GM18861 (cell line): ENCODE results near the gene CPED1.
"Not testable (repeated sequence)": the region's sequence is repeated elsewhere in the genome, so short reads cannot be mapped to it uniquely, and the experiment has no call there.

Experiments used
- ATAC-seq: cut with Tn5 transposase; IDR thresholded peaks from one replicate; pipeline ENCODE4 v1.9.1; 2021; ENCODE audit not compliant: unreplicated experiment

The CPED1 gene

GRCh38 chr7:121016966-121017365, 28.5 kb downstream of the CPED1 start:
- no peak for ATAC-seq

GRCh38 chr7:121017586-121017985, 29.1 kb downstream of the CPED1 start:
- ATAC-seq, result no peak

DNA sequence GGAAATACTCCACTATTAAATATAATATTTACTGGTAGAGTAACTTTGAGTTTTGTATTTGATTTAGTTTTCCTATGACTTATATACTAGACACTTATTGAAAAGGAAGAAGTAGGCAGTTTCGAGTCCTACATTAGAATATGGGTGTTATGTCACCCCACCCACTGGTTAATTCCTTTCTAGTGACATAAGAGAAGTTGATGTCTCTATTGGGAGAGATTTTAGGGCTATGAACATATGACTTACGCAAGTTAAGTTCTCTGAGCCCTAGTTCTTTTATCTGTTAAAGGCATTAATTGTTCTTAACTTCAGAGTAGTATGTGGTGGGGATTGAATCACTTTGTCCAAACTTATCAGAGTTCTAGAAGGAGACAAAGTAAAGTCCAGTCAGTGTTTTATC, 30.5 kb downstream of the CPED1 start:
- ATAC-seq, result no peak

GRCh38 chr7:121020249-121020988, 31.9 kb downstream of the CPED1 start:
- no peak for ATAC-seq

- ATAC-seq, result no peak
Observed at GRCh38 chr7:121020989-121021969, 32.8 kb downstream of the CPED1 start.

DNA sequence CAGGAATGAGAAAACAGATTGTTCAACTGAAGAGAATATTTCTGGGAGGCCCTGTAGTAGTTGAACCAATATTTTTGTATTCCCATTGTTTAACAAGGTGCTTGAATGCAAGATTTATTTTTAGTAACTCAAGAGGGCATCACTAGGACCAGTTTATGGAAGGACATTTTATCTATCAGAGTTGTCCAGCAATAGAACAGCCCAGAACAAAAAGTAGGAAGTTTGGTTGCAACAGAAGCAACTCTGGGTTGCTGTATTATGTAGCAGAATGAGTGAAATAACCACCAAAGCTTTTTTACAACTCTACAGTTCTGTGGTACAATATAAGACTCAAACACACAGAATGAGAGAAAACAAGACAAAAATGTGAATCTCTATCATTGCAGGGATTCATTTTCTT, 34.7 kb downstream of the CPED1 start:
- ATAC-seq, result no peak

DNA sequence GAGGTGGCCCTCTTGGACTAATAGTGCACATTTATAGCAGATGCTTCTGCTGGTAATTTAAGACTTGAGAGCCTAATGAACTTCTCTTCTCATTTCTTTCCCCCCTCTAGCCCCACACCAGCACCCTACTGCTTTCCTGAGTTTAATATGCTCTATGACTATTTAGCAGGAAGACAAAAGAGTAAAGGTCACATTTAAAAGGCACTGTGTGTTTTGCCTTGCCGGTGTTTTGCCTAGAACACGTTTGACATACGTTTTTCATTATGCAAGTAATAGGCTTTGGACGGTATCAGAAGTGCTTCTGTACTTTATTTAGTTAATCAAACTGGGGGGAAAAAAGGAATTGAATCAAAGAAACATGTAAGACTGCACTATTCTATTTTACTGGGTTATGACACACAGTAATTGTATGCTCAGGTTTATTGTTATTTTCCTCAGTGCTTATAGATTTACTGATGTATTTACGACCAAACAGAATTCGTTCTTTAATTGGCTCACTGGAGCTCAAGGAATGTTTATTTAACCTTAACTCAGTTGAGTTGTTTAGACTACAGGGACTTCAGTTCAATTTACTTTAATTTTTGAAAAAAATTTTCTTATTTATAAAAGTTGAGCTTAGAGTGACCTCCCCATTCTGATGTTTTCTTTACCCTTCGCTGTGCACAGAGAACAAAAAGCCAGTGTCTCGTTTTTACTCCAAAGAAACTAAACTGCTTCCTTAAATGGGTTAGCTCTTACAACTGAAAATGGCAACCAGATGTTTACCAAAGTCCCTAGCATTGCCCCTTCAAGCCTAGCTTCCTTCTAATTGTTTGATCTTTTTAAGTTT, 35.4 kb downstream of the CPED1 start:
- ATAC-seq, result no peak

DNA sequence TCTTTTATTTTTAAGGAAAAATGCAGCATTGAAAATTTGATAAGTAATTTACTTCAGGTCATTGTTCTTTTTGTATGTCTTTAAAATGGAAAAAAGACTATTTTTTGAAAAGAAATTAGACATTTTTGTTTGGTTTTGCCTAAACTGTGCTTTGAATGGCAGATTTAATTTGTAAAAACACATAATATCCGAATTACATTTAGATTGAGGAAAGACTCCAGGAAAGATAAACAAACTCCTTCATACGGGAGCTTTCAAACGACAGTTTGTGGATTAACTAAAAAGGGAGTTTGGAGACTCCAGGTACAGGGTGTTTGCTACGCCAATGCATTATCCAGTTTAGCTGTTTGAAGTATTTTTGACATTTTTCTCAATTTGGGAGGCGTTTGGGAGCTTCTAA, 36.1 kb downstream of the CPED1 start:
- ATAC-seq, result no peak

GRCh38 chr7:121026159-121026558, 37.6 kb downstream of the CPED1 start:
- no peak for ATAC-seq

- ATAC-seq, result no peak
Observed at GRCh38 chr7:121026577-121027111, 38.1 kb downstream of the CPED1 start.

- ATAC-seq, result no peak
Observed at GRCh38 chr7:121027761-121028669, 39.5 kb downstream of the CPED1 start.

- no peak for ATAC-seq
Observed at GRCh38 chr7:121029302-121029701, 40.8 kb downstream of the CPED1 start.

DNA sequence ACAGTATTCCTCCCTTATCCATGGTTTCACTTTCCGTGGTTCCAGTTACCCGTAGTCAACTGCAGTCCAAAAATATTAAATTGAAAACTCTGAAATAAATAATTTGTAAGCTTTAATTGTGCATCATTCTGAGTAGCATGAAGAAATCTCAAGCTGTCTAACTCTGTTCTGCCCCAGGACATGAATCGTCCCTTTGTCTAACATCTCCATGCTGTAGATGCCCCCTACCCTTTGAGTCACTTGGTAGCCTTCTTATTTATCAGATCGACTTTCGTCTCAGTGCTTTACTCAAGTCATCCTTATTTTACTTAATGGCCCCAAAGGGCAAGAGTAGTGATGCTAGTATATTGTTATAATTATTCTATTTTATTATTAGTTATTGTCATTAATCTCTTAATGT, 41.8 kb downstream of the CPED1 start:
- no peak for ATAC-seq

- ATAC-seq, result no peak
Observed at GRCh38 chr7:121032645-121033460, 44.3 kb downstream of the CPED1 start.

- ATAC-seq, result no peak
Observed at GRCh38 chr7:121034929-121035328, 46.4 kb downstream of the CPED1 start.

DNA sequence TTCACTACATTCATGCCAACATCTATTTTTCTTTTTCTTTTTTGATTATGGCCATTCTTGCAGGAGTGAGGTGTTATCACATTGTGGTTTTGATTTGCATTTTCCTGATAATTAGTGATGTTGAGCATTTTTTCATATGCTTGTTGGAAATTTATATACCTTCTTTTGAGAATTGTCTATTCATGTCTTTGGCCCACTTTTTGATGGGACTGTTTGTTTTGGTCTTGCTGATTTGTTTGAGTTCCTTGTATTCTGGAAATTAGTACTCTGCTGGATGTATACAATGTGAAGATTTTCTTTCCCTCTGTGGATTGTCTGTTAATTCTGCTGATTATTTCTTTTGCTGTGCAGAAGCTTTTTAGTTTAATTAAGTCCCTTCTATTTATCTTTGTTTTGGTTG, 48.3 kb downstream of the CPED1 start:
- ATAC-seq, result not testable (repeated sequence)

DNA sequence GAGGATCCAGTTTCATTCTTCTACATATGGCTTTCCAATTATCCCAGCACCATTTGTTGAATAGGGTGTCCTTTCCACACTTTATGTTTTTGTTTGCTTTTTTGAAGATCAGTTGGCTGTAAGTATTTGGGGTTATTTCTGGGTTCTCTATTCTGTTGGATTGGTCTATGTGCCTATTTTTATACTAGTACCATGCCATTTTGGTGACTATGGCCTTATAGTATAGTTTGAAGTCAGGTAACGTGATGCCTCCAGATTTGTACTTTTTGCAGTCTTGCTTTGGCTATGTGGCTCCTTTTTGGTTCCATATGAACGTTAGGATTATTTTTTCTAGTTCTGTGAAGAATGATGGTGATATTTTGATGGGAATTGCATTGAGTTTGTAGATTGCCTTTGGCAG, 48.8 kb downstream of the CPED1 start:
- not testable (repeated sequence) for ATAC-seq

DNA sequence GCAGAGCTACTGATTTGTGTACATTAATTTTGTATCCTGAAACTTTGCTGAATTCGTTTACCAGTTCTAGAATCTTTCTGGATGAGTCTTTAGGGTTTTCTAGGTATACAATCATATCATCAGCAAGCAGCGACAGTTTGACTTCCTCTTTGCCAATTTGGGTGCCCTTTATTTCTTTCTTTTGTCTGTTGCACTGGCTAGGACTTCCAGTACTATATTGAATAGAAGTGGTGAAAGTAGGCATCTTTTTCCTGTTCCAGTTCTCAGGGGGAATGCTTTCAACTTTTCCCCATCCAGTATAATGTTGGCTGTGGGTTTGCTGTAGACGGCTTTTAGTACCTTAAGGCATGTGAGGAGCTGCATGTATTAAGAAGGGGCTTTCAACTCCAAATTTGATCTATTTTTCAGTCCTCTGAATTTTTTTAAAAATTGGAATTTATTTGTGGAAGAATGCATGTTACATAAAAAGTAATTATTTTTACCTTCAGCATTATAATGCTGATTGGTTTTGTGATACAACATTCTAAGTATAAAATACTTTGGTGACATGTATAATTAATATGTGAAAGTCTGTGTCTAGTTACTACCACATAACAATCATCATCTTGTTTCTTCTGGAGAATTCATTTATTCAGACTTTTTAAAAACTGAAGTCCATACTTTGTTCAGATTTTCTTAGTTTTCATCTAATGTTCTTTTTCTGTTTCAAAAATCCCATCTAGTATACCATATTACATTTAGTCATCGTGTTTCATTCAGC, 49.6 kb downstream of the CPED1 start:
- no peak for ATAC-seq
